Smooth muscle cell (in vitro differentiated cells): ENCODE data around the gene ADCY10. TPM values are rescaled to one million over a fixed set of nuclear protein-coding genes. Genes with fewer than 3 reads are reported as not detected.

Source experiments
- DNase-seq: peaks from one replicate; lab custom pipeline; 2025; ENCODE audit not compliant: unreplicated experiment; lab: John Stamatoyannopoulos, UW
- H2AFZ ChIP-seq: fragments of 200-600 bp; sonication (generic); 2 replicates; pipeline ENCODE4 v1.6.0; 2016; ENCODE audit warnings: antibody characterized with exemption, low read depth, mild to moderate bottlenecking
- H3F3A ChIP-seq: fragments of 200-600 bp; sonication (generic); 2 replicates; pipeline ENCODE4 v1.6.0; 2017; ENCODE audit warnings: antibody characterized with exemption, low read depth
- H3K27ac ChIP-seq: fragments of 200-600 bp; sonication (generic); 2 replicates; pipeline ENCODE4 v1.5.1; 2016; ENCODE audit warnings: low read depth, mild to moderate bottlenecking
- H3K27me3 ChIP-seq: fragments of 200-600 bp; sonication (generic); 2 replicates; pipeline ENCODE4 v1.6.1; 2016; ENCODE audit warnings: low read depth, mild to moderate bottlenecking
- H3K36me3 ChIP-seq: fragments of 200-600 bp; sonication (generic); 2 replicates; pipeline ENCODE4 v1.5.1; 2016; ENCODE audit warnings: low read depth
- H3K4me1 ChIP-seq: fragments of 200-600 bp; sonication (generic); 2 replicates; pipeline ENCODE4 v1.5.1; 2016; ENCODE audit warnings: low read depth
- H3K4me2 ChIP-seq: fragments of 200-600 bp; sonication (generic); 2 replicates; pipeline ENCODE4 v1.6.0; 2016; ENCODE audit warnings: mild to moderate bottlenecking
- H3K4me3 ChIP-seq: fragments of 200-600 bp; sonication (generic); 2 replicates; pipeline ENCODE4 v1.5.1; 2016; ENCODE audit warnings: mild to moderate bottlenecking
- H3K79me2 ChIP-seq: fragments of 200-600 bp; sonication (generic); 2 replicates; pipeline ENCODE4 v1.6.0; 2016; ENCODE audit warnings: low read depth, mild to moderate bottlenecking
- H3K9ac ChIP-seq: fragments of 200-600 bp; sonication (generic); 2 replicates; pipeline ENCODE4 v1.6.0; 2016; ENCODE audit warnings: low read depth
- H3K9me3 ChIP-seq: fragments of 200-600 bp; sonication (generic); replicated peaks from 2 replicates; pipeline ENCODE4 v1.5.1; 2016; ENCODE audit warnings: low read depth
- H4K20me1 ChIP-seq: fragments of 200-600 bp; sonication (generic); 2 replicates; pipeline ENCODE4 v1.6.0; 2016; ENCODE audit warnings: low read depth
- WGBS: methylation state at CpG from one replicate; pipeline ENCODE4 v1.1.7; 2016; ENCODE audit warnings: low lambda C conversion rate; 5-methylcytosine and 5-hydroxymethylcytosine counted together
- polyA plus RNA-seq: library from polyadenylated mRNA; unstranded; fragments of >200 nt; fragmentation: Nextera tagmentation; extraction: Ambion mirVana; gene quantifications from 2 replicates; pipeline ENCODE4 v1.2.1, GENCODE V29; 2016
- total RNA-seq: library from RNA; depleted of rRNA; stranded (reverse); fragments of >200 nt; gene quantifications from 2 replicates; pipeline ENCODE4 v1.2.3, GENCODE V29; 2014
- TF ChIP-seq, protein P1 (sequence below): fragments of 200-600 bp; sonication (generic); IDR thresholded peaks from 2 replicates; pipeline ENCODE4 v1.5.1; 2017; ENCODE audit warnings: borderline replicate concordance, mild to moderate bottlenecking, antibody characterized with exemption; ENCODE audit not compliant: insufficient read depth, poor library complexity, severe bottlenecking

ADCY10 gene
- total and polyA plus RNA-seq, 2 experiments from 2014 or later: not detected

DNA sequence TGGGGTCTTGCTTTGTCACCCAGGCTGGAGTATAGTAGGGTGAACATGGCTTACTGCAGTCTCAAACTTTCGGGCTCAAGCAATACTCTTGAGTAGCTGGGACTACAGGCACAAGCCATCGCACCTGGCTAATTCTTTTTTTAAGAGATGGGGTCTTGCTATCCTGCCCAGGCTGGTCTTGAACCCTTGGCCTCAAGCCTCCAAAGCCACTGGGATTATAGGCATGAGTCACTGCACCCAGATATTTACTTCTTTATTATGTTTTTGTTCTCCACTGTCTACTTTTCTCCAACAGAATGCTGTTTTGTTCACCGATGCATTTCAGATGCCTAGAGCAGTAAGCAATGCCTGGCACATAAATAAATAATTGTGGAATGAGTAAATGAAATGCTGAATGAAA lies 72.4 kb downstream of the ADCY10 start:
- WGBS: 99% methylated on average over 3 of the region's 3 CpGs
- no peak overlapping the region for H3K9ac ChIP-seq
- H3K4me1 ChIP-seq: no peaks in the 10 kb centered on the region
- DNase-seq: no peak
- no peaks in the 10 kb centered on the region for H3K27me3 ChIP-seq
- no peaks in the 10 kb centered on the region for H3K9me3 ChIP-seq
- H3K36me3 ChIP-seq: no peaks in the 10 kb centered on the region
- H3K4me3 ChIP-seq: no peak overlapping the region
- no peaks in the 10 kb centered on the region for H4K20me1 ChIP-seq
- TF ChIP-seq, protein P1, sequence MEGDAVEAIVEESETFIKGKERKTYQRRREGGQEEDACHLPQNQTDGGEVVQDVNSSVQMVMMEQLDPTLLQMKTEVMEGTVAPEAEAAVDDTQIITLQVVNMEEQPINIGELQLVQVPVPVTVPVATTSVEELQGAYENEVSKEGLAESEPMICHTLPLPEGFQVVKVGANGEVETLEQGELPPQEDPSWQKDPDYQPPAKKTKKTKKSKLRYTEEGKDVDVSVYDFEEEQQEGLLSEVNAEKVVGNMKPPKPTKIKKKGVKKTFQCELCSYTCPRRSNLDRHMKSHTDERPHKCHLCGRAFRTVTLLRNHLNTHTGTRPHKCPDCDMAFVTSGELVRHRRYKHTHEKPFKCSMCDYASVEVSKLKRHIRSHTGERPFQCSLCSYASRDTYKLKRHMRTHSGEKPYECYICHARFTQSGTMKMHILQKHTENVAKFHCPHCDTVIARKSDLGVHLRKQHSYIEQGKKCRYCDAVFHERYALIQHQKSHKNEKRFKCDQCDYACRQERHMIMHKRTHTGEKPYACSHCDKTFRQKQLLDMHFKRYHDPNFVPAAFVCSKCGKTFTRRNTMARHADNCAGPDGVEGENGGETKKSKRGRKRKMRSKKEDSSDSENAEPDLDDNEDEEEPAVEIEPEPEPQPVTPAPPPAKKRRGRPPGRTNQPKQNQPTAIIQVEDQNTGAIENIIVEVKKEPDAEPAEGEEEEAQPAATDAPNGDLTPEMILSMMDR: no peak
- no peak overlapping the region for H3K4me2 ChIP-seq
- no peaks in the 10 kb centered on the region for H3K79me2 ChIP-seq
- H3K27ac ChIP-seq: no peak overlapping the region
- H3F3A ChIP-seq: no peaks in the 10 kb centered on the region
- no peak overlapping the region for H2AFZ ChIP-seq

DNA sequence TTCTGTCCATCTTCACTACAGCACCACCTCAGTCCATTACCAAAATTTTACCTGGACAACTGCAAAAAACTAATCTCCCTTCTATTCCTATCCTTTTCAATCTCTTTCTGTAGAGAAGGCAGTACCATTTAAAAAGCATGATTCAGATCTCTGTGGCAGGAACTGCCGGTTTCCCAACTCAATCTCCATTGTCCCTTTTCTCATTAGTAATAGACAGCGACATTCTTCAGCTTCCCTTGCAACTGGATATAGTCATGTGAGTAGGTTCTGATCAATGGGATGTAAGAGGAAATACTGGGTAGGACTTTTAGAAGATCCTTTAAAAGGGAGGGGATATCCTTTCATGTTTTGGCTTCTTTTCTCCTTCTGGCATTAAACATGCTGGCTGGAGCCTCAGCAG lies 74.9 kb downstream of the ADCY10 start:
- no peaks in the 10 kb centered on the region for H3K9me3 ChIP-seq
- no peak overlapping the region for H3K27ac ChIP-seq
- 77% methylated on average over 2 of the region's 2 CpGs for WGBS
- no peaks in the 10 kb centered on the region for H3K4me1 ChIP-seq
- H3F3A ChIP-seq: no peaks in the 10 kb centered on the region
- H4K20me1 ChIP-seq: no peaks in the 10 kb centered on the region
- TF ChIP-seq, protein P1: no peak
- H3K36me3 ChIP-seq: no peaks in the 10 kb centered on the region
- H3K79me2 ChIP-seq: no peaks in the 10 kb centered on the region
- no peaks in the 10 kb centered on the region for H3K27me3 ChIP-seq
- H2AFZ ChIP-seq: no peak overlapping the region
- no peak overlapping the region for H3K9ac ChIP-seq
- no peak overlapping the region for H3K4me3 ChIP-seq
- DNase-seq: no peak
- H3K4me2 ChIP-seq: no peak overlapping the region

DNA sequence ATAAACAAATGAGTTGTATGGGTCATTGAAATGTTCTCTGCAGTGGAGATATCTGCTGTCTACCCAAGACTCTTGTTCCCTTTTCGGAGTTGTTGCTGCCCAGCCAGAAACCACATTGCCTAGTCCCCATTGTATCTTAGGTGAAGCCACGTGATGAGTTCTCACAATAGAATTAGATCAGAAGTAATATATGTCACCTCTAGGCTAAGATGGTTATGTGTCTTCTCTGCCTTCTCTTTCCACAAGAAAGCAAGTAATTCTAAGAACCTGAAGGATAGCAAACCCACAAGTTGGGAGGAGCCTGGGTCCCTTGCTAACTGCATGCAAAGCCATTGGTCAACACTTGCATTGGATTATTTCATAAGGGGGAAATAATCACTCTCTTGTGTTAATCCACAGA lies 76.6 kb downstream of the ADCY10 start:
- Histone ChIP-seq H3K27ac (no peak overlapping the region), H3K79me2 (no peaks in the 10 kb centered on the region), H3K4me1 (no peaks in the 10 kb centered on the region), H3F3A (no peaks in the 10 kb centered on the region), H2AFZ (no peak overlapping the region), H3K9ac (no peak overlapping the region), H3K4me3 (no peak overlapping the region), H4K20me1 (no peaks in the 10 kb centered on the region), H3K4me2 (no peak overlapping the region), H3K27me3 (no peaks in the 10 kb centered on the region), H3K36me3 (no peaks in the 10 kb centered on the region), H3K9me3 (no peaks in the 10 kb centered on the region)
- TF ChIP-seq, protein P1: no peak
- whole genome bisulfite sequencing: 44% methylated on average over 2 of the region's 2 CpGs
- no peak for DNase-seq

DNA sequence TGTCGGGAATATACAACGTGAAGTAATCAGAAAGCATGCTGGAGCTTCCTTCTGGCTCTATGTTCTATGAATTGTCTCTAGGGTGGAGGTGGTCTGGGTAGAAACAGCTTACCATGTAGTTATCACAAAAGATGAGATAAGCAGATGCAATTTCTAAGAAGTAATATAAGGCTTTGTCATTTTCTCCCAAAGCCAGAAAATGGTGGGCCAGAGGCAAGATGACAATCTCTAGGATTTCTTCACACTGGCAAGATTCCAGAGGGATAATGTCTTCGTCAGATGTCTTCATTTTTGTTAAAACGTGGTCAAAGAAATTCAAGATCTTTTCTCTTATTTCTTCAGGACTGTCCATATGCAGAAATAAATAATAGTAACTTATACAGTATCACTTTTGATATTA lies 77.7 kb downstream of the ADCY10 start:
- H3K79me2 ChIP-seq: no peaks in the 10 kb centered on the region
- no peak overlapping the region for H2AFZ ChIP-seq
- H3K9ac ChIP-seq: no peak overlapping the region
- WGBS: 68% methylated on average over 4 of the region's 4 CpGs
- no peaks in the 10 kb centered on the region for H4K20me1 ChIP-seq
- no peaks in the 10 kb centered on the region for H3K27me3 ChIP-seq
- no peak overlapping the region for H3K4me2 ChIP-seq
- no peaks in the 10 kb centered on the region for H3K4me1 ChIP-seq
- H3K9me3 ChIP-seq: no peaks in the 10 kb centered on the region
- H3F3A ChIP-seq: no peaks in the 10 kb centered on the region
- no peak for DNase-seq
- TF ChIP-seq, protein P1: no peak
- no peaks in the 10 kb centered on the region for H3K36me3 ChIP-seq
- H3K27ac ChIP-seq: no peak overlapping the region
- H3K4me3 ChIP-seq: no peak overlapping the region
